K562 (cell line): ENCODE results near the gene SANBR. TPM values are rescaled to one million over a fixed set of nuclear protein-coding genes. Genes with fewer than 3 reads are reported as not detected.

ENCODE experiments used
- ATAC-seq: fragments of 200-7000 bp; cut with Tn5 transposase; 3 replicates; pipeline ENCODE4 v1.9.1; 2020; ENCODE audit warnings: moderate library complexity
- BruUV-seq: library from RNA; stranded (reverse); fragments of 400-500 nt; replicated peaks from 2 replicates; lab custom pipeline; 2021; lab: Mats Ljungman, UMichigan
- CTCF ChIA-PET: fragments of 300-600 bp; formaldehyde crosslinking; extraction: SDS; loops from one replicate; lab custom pipeline; 2021; ENCODE audit warnings: low intra/inter-chr PET ratio; lab: Yijun Ruan, JAX
- POLR2A ChIA-PET: fragments of 300-600, 350-650 bp; sonication (Branson Sonifier 250); formaldehyde crosslinking; extraction: SDS; loops from one replicate; lab custom pipeline; 2021; ENCODE audit warnings: antibody characterized with exemption, inconsistent platforms; lab: Yijun Ruan, JAX
- DNase-seq, 4 experiments: peaks; one replicate each; pipeline versions ENCODE4 v3.0.0 to v3.0.0-alpha.2; 2011 to 2018; ENCODE audit warnings: low spot score in 3 of 4, mixed read lengths in 3 of 4; ENCODE audit errors: extremely low read depth in 1 of 4
- FAIRE-seq: peaks from 2 replicates; lab custom pipeline; 2011; peaks lifted over from hg19 to GRCh38; lab: Jason Lieb, UNC
- H2AFZ ChIP-seq: 2 replicates; pipeline ENCODE4 v1.6.0; 2011; ENCODE audit warnings: low read depth, low read length, control low read depth, inconsistent platforms
- H3K27ac ChIP-seq: fragments of 200-600 bp; 3 replicates; pipeline ENCODE4 v1.8.0; 2011; ENCODE audit warnings: low read depth, mild to moderate bottlenecking, control low read depth, inconsistent platforms, low read length, moderate library complexity, mixed read lengths; ENCODE audit errors: extremely low read depth
- H3K27me3 ChIP-seq, 2 experiments: fragments of 300-600 bp in 1 of 2; 2 replicates in 1 of 2; 3 replicates in 1 of 2; pipeline versions ENCODE4 v1.6.0 to v1.8.0; 2011; ENCODE audit warnings: inconsistent platforms in 2 of 2, low read length in 2 of 2, mild to moderate bottlenecking in 1 of 2, mixed read lengths in 1 of 2, moderate library complexity in 1 of 2; ENCODE audit not compliant: control insufficient read depth in 2 of 2, insufficient read depth in 2 of 2
- H3K36me3 ChIP-seq: fragments of 300-600 bp; 3 replicates; pipeline ENCODE4 v1.8.0; 2011; ENCODE audit warnings: mild to moderate bottlenecking, low read length, inconsistent platforms; ENCODE audit not compliant: control insufficient read depth, insufficient read depth
- H3K4me1 ChIP-seq, 2 experiments: fragments of 200-600 bp in 1 of 2; replicated peaks in 1 of 2; 2 replicates in 1 of 2; 3 replicates in 1 of 2; pipeline versions ENCODE4 v1.5.1 to v1.8.0; 2011; ENCODE audit warnings: inconsistent platforms in 2 of 2, low read length in 2 of 2, mild to moderate bottlenecking in 1 of 2, mixed read lengths in 1 of 2, moderate library complexity in 1 of 2; ENCODE audit not compliant: control insufficient read depth in 2 of 2, insufficient read depth in 2 of 2
- H3K4me2 ChIP-seq: 2 replicates; pipeline ENCODE4 v1.6.1; 2011; ENCODE audit warnings: low read length, control low read depth, inconsistent platforms, mixed read lengths; ENCODE audit not compliant: insufficient read depth
- H3K4me3 ChIP-seq: fragments of 200-600 bp; sonication (generic), shearing (Covaris generic); 2 replicates; pipeline ENCODE4 v1.5.1; 2016; ENCODE audit warnings: control low read depth, inconsistent platforms
- H3K79me2 ChIP-seq: fragments of 200-600 bp; 3 replicates; pipeline ENCODE4 v1.8.0; 2011; ENCODE audit warnings: low read length, inconsistent platforms; ENCODE audit not compliant: control insufficient read depth, insufficient read depth
- H3K9ac ChIP-seq, 2 experiments: 2 replicates each; pipeline versions ENCODE4 v1.6.0 to v1.6.1; 2011; ENCODE audit warnings: low read depth in 2 of 2, low read length in 2 of 2, control low read depth in 1 of 2, inconsistent platforms in 1 of 2, mild to moderate bottlenecking in 1 of 2, mixed read lengths in 1 of 2; ENCODE audit not compliant: insufficient read depth in 1 of 2
- H3K9me1 ChIP-seq: one replicate; pipeline ENCODE4 v1.6.0; 2011; ENCODE audit warnings: inconsistent platforms, mild to moderate bottlenecking, low read length, moderate library complexity; ENCODE audit not compliant: control insufficient read depth, insufficient read depth
- H3K9me3 ChIP-seq: replicated peaks from 2 replicates; pipeline ENCODE4 v1.5.1; 2011; ENCODE audit warnings: low read depth, low read length, inconsistent platforms; ENCODE audit not compliant: control insufficient read depth, insufficient read depth
- H4K20me1 ChIP-seq: replicated peaks from 2 replicates; pipeline ENCODE4 v1.6.1; 2011; ENCODE audit warnings: low read length, inconsistent platforms, mixed read lengths; ENCODE audit not compliant: control insufficient read depth, insufficient read depth
- AFF1 ChIP-seq, 2 experiments: fragments of 450-650 bp; IDR thresholded peaks; 2 replicates each; pipeline ENCODE4 v1.6.1; 2018; ENCODE audit warnings: mild to moderate bottlenecking in 2 of 2, low read depth in 1 of 2; ENCODE audit not compliant: partially characterized antibody in 2 of 2
- CEBPB ChIP-seq: fragments of 450-650 bp; IDR thresholded peaks from 2 replicates; pipeline ENCODE4 v1.6.1; 2016; ENCODE audit warnings: missing genetic modification characterization, missing compliant biosample characterization
- CTBP1 ChIP-seq: fragments of 450-650 bp; IDR thresholded peaks from 2 replicates; pipeline ENCODE4 v1.6.1; 2016; ENCODE audit warnings: borderline replicate concordance
- ILF3 ChIP-seq: fragments of 450-650 bp; IDR thresholded peaks from 2 replicates; pipeline ENCODE4 v1.6.1; 2018; ENCODE audit warnings: antibody characterized with exemption, mild to moderate bottlenecking, moderate library complexity, borderline replicate concordance
- L3MBTL2 ChIP-seq: fragments of 450-650 bp; IDR thresholded peaks from 2 replicates; pipeline ENCODE4 v1.6.1; 2016; ENCODE audit warnings: mild to moderate bottlenecking, moderate library complexity
- SRF ChIP-seq, 2 experiments: fragments of 250-450, 450-650 bp in 1 of 2; sonication (Bioruptor Pico) in 1 of 2; sonication (generic) in 1 of 2; formaldehyde crosslinking; IDR thresholded peaks; 2 replicates each; pipeline versions ENCODE4 v1.5.0 to v1.5.1; 2020 to 2022; ENCODE audit warnings: mild to moderate bottlenecking in 1 of 2, missing genetic modification reagents in 1 of 2
- UBTF ChIP-seq, 2 experiments: IDR thresholded peaks; 2 replicates each; pipeline ENCODE4 v1.6.1; 2012; ENCODE audit warnings: improper control_type of control experiment in 2 of 2, low read depth in 2 of 2, low read length in 2 of 2, borderline replicate concordance in 1 of 2
- ZBTB8A ChIP-seq: fragments of 450-650 bp; IDR thresholded peaks from 2 replicates; pipeline ENCODE4 v1.6.1; 2018; ENCODE audit warnings: mild to moderate bottlenecking, moderate library complexity; ENCODE audit not compliant: partially characterized antibody
- ZNF277 ChIP-seq: fragments of 250-450 bp; sonication (Bioruptor Pico); IDR thresholded peaks from 2 replicates; pipeline ENCODE4 v1.8.0; 2022; ENCODE audit warnings: inconsistent platforms, mild to moderate bottlenecking, moderate library complexity, borderline replicate concordance
- WGBS: fragments of 100-300 bp; shearing (Covaris generic); methylation state at CpG from one replicate; pipeline ENCODE4 v1.1.6; 2016; ENCODE audit warnings: low coverage, mixed read lengths; ENCODE audit not compliant: insufficient coverage; ENCODE audit errors: missing lambda C conversion rate; 5-methylcytosine and 5-hydroxymethylcytosine counted together
- in situ Hi-C: fragments of 300-500 bp; cut with MboI; formaldehyde crosslinking; loops from 4 replicates; pipeline ENCODE4 v1.15.0; 2018; ENCODE audit warnings: inconsistent platforms, mixed read lengths
- intact Hi-C: fragments of 100-400 bp; cut with micrococcal nuclease; formaldehyde crosslinking; loops from 2 replicates; pipeline ENCODE4 v1.14.2; 2022
- polyA plus RNA-seq, 8 experiments: library from polyadenylated mRNA; depleted of rRNA in 4 of 8; stranded (reverse) in 5 of 8; unstranded in 3 of 8; fragments of >200 nt; fragmentation: Nextera tagmentation in 2 of 8; fragmentation: Illumina TruSeq in 1 of 8; extraction: Ambion mirVana in 2 of 8; extraction: Trizol in 1 of 8; gene quantifications; 2 replicates each; pipeline versions ENCODE4 v1.2.1 to v1.2.3, GENCODE V29; 2011 to 2014; ENCODE audit warnings: inconsistent platforms in 1 of 8, missing spikeins in 1 of 8
- total RNA-seq, 7 experiments: library from RNA; depleted of rRNA in 6 of 7; stranded (reverse); fragments of >200 nt in 6 of 7; fragmentation: Illumina TruSeq in 2 of 7; extraction: Trizol in 2 of 7; gene quantifications; 2 replicates each; pipeline versions ENCODE4 v1.2.1 to v1.2.3, GENCODE V29; 2011 to 2021; ENCODE audit warnings: low replicate concordance in 1 of 7

Gene SANBR
- total and polyA plus RNA-seq, 9 of the 15 experiments (the other 6 are each of a cell fraction or from before 2014, with no cell fraction given): 1.5 to 7.7 (median 6.2) TPM

GRCh38 chr2:61017556-61018317, 47.9 kb upstream of the SANBR start, which contains the start of the genes PEX13 and PUS10 (continued):
- TF ChIP-seq ZNF277 (CRISPR knock-in tag) (no peak), SRF (CRISPR knock-in tag; IDR thresholded peaks at IDR 0.05) (0 out of 4 replicates have a peak, but pooled peaks of 1 of the 2 experiments have one; percentile 20)
- TF ChIP-seq, all 486 proteins: peak for 87

DNA sequence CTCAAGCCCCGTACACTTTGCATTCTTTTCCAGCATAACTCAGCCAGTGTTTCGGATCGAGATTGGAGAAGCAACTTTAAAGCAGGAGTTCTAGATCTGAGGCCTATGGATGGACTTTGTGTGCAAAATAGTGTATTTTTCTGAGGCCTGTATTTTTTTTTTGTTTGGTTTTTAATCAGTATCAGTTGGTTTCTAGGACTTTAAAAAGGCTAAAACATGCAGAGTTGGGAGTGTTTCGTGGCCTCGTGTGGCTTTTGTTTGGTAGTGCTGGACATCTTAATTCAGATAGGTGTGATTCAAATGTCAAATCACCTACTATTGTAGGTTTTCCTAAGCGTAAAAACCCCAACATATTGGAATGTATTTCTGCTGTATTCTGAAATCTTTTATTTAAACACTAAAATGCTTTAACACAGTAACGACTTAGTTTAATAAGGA, 47.3 kb upstream of the SANBR start:
- ChIA-PET POLR2A (interaction anchor here (0.6 to 1.8 kb wide), 4 partner anchors 15 to 341 kb away, joined by 3 to 5 read pairs (median 3); no protein-coding TSS in a partner anchor), CTCF (no interaction called here)
- Histone ChIP-seq H3K4me2 (peak overlapping the region; percentile 98), H3K79me2 (peaks cover 57% of the 10 kb centered on the region), H3K27ac (peak overlapping the region; percentile 99), H3K9me3 (no peaks in the 10 kb centered on the region), H2AFZ (peak overlapping the region; percentile 100), H3K9me1 (no peaks in the 10 kb centered on the region), H3K36me3 (peaks cover 13% of the 10 kb centered on the region; the same call in 1 of the 3 replicates), H4K20me1 (no peaks in the 10 kb centered on the region), H3K27me3 (no peaks in the 10 kb centered on the region), H3K4me1 (peaks cover 0 to 4% of the 10 kb centered on the region in 2 experiments; a peak in 2 of 5 replicates), H3K4me3 (peak overlapping the region; percentile 90), H3K9ac (peak overlapping the region; percentile 94 to 97)
- FAIRE-seq (no peak), ATAC-seq (peak; percentile 62), DNase-seq (peak in 1 of 4 experiments; percentile 35)
- WGBS: under 1% methylated on average over 7 of the region's 7 CpGs
- in situ Hi-C loops (no loop called here), intact Hi-C loops (loop anchor here (5.0 kb wide), 1 partner anchor 159 kb away; no protein-coding TSS in a partner anchor)
- no TSS peak for BruUV-seq
- TF ChIP-seq ILF3 (no peak), CEBPB (tag) (0 out of 2 replicates have a peak, but pooled peaks have one; percentile 81), L3MBTL2 (0 out of 2 replicates have a peak, but pooled peaks have one; percentile 23), CTBP1 (no peak), UBTF (IDR thresholded peaks at IDR 0.05; ENCODE audit: borderline replicate concordance in 1 of 2, low read depth in 2 of 2, low read length in 2 of 2) (0 out of 4 replicates have a peak, but pooled peaks of 1 of the 2 experiments have one; percentile 6), ZBTB8A (no peak), AFF1 (IDR thresholded peaks at IDR 0.05; ENCODE audit: low read depth in 1 of 2, partially characterized antibody in 2 of 2) (peak in 1 of 2 experiments; percentile 23)
